HG02798 (cell line): ENCODE measurements around the gene CCS.
A peak's percentile ranks its signal among the peaks of the same experiment; 100 is the strongest.
"Not testable (repeated sequence)": the region's sequence is repeated elsewhere in the genome, so short reads cannot be mapped to it uniquely, and the experiment has no call there.

Experiments used
- ATAC-seq: cut with Tn5 transposase; IDR thresholded peaks from one replicate; pipeline ENCODE4 v1.9.1; 2021; ENCODE audit warnings: mild to moderate bottlenecking; ENCODE audit not compliant: unreplicated experiment, poor library complexity

Gene CCS, protein sequence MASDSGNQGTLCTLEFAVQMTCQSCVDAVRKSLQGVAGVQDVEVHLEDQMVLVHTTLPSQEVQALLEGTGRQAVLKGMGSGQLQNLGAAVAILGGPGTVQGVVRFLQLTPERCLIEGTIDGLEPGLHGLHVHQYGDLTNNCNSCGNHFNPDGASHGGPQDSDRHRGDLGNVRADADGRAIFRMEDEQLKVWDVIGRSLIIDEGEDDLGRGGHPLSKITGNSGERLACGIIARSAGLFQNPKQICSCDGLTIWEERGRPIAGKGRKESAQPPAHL

DNA sequence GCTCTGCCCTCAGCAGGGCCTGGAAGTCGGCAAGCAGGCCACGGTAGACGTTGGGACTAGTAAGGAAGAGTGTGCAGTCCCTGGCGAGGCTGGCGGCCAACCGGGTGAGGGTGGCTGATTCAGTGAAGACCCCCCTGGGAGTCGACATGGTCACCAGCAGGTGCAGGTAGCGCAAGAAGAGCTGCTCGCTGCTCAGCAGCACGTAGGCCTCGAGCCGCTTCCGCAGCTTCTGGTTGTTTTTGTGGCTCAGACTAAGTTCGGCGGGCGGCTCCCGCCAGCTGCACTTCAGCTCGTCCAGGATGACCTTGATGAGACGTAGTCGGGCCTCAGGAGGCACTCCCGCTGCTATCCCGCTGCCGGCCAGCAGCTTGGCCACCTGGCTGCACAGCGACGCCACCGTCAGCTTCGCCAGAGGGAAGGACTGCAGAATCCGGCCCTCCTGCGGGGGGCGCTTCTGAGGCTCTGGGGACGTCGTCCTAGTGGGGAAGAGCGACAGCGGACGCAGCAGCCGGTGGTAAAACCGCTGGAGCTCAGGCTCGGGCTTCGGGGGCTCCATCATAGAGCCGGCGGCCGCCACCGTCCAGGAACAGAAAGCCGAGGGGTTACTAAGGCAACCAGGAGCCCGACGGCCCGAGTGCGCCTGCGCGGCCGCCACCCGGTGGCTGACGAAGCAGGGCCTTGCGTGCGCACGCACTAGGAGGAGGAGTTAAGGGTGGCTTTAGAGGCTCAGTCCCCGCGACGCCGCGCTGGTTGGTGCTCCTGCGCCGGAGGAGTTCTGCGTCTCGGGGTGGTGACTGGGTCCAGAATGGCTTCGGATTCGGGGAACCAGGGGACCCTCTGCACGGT, at the start of gene CCS, which contains the start of gene CCDC87:
TSS of gene CCS (plus strand) at position 729 of the 846 bp plus-strand sequence. CDS start at position 806, 77 bp downstream.
TSS of gene CCDC87 (minus strand) at position 607 of the 846 bp plus-strand sequence. CDS start at position 559, 48 bp downstream.
- ATAC-seq, result peak; percentile 96

DNA sequence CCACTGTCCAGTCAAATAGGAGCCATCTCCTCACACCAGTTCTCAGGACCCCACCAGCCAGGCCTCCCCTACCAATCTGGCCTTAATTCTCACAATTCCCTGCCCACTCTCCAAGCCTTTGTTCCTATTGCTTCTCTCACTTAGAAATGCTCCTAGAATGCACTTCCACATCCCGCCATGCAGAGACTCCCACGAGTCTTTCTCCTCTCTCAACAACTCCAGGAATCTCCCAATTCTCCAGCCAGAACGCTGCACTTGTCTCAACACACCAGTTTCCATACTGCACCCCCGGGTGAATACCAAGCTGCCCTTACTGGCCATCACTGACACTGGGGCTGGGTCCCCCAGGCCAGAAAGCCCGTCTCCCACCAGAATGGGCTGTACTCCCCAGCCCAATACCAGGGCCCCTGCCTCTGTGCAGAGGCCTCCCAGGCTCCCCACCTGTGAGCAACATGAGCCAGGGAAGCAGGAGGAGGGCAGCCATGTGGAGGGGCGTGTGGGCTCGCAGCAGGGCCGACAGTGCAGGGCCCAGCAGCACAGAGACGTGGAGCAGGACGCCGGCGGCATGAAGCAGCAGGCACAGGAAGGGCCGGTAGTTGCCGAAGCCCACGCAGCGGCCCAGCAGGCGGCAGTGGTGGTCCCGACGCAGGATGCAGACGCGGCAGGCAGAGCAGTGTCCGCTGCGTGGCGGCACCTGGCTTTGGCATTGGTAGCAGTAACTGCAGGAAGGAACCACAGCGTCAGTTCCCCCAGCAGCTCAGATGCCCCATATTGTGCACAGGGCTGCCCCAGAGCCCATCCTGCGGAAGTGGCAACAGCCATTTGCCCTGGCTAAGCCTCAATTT, 49.5 kb upstream of the CCS start:
- ATAC-seq, result no peak

DNA sequence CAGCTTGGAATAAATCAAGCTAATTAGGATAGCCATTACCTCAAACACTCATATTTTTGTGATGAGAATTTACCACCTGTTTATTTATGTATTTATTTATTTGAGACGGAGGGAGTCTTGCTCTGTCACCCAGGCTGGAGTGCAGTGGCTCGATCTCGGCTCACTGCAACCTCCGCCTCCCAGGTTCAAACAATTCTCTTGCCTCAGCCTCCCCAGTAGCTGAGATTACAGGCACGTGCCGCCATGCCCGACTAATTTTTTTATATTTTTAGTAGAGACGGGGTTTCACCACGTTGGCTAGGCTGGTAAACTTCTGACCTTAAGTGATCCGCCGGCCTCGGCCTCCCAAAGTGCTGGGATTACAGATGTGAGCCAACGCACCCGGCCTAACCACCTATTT, 48.0 kb upstream of the CCS start:
- not testable (repeated sequence) for ATAC-seq

DNA sequence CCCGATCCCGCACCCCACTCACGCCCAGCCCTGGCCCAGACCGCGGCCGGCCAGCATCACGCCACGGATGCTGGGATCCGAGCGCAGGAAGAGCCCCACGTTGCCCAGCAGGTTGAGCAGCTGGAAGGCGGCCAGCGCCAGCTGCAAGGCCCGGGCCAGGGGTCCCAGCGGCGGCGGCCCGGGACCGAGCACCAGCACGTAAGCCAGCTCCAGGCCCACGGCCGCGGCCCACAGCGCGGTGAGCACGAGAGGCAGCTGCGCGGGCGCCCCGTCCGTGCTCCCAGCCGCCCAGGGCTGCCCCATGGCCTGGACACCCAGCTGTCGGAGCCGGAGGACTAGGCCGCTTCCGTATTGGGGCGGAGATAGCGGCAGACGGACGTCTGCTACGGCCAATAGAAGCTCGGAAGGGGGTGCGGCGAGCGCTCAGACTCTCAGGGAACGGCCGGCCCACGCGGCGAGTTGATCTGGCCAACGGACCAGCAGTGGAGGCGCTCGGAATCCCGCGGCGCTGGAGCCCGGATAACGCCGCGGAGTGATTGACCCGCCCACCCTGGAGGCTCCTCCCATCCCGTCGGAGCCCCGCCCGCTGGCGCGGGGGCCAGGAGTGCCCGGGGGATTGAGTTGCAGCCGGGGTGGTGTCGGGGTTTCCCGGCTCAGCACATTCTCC, 47.2 kb upstream of the CCS start, which contains the start of gene ZDHHC24:
TSS of gene ZDHHC24 (minus strand) at position 348 of the 667 bp plus-strand sequence. CDS start at position 303, 45 bp downstream.
- ATAC-seq, result peak; percentile 88

DNA sequence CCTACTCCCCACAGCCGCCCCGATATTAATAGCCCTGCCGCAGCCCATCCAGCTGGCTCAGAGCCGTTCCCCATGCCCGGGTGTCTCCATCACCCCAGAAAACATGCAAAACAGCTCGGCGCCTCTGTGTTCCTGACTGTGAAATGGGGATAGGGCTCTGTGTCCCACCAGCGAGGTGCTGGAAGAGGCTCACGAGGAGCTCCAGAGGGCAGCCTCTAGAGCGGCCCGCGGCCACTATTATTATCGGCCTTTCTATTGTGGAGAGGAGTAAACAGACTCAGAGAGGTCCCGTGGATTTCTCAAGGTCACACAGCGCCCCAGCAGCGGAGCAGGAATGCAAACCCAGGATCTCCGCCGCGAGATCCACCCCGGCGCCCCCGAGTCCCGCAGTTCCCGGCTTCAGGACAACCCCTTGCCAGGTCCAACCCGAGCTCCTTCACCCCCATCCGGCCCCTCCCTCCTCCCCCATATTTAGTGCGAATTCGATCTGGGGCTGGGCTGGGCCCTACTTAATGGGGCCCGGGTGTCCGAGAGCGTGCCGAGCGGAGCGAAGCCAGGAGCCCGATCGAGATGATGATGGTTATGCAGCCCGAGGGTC, 46.5 kb upstream of the CCS start, which contains the start of gene ACTN3:
TSS of gene ACTN3 (plus strand) at position 536 of the 598 bp plus-strand sequence. CDS start at position 571, 35 bp downstream.
- no peak for ATAC-seq

DNA sequence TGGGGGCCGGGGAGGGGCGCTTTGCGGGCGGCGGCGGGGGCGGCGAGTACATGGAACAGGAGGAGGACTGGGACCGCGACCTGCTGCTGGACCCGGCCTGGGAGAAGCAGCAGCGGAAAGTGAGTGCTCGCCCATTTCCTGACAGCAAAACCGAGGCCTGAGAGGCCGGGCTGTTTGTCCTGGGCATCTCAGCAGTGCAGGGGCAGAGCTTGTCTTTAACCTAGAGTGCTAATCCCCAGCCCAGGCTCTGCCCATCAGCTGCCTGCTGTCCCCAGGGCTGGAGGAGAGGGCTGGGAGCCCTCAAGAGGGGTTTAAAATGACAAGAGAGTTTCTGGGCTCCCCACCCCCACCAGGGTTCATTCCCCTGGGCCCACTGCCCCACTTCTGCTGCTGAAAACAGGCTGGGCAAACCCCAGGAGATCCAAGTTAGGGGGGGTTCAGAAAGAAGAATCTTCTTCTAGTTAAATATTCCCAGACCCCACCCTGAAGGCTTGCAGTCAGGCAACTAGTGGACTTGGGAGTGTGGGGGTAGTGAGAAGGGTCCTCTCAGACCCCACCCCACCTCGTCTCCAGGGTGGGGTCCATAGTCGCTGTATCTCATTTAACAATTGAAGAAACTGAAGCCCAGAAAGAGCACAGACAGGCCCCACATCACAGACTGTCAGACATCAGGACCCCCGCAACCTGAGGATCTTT, 45.9 kb upstream of the CCS start:
- ATAC-seq, result no peak

DNA sequence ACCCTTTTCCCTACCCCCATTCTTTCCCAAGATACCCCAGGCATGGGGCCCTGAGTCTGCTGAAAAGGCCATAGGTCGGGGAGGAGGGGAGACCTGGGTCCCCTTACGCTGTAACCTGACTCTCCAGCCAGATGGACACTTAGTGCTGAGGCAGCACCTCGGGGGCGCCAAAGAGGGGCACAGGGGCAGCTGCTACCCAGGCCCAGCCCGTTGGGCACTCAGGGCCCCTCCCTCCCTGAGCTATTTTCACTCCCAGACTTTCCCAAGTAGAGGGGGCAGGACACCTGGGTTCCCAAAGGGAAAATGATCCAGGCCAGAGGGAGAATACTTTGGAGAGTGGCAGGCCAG, 45.3 kb upstream of the CCS start:
- ATAC-seq, result no peak

DNA sequence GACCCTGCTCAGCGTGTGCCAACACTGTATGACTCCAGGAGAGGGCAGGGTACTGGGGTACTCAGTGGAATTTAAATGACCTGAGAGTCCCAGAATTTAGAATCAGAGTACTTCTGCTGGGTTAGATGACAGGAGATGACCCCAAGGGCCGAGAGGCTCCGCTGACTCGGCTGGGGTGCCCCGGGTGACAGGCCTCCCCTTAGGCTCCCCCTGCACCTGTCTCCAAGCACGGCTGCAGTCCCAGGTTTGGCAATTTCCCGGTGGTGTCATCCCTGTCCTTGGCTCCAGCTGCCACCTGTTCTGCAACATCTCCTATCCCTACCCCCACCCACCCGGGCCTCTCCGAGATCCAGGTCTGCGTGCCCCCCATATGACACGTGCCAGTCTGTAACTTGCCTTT, 44.9 kb upstream of the CCS start:
- no peak for ATAC-seq

DNA sequence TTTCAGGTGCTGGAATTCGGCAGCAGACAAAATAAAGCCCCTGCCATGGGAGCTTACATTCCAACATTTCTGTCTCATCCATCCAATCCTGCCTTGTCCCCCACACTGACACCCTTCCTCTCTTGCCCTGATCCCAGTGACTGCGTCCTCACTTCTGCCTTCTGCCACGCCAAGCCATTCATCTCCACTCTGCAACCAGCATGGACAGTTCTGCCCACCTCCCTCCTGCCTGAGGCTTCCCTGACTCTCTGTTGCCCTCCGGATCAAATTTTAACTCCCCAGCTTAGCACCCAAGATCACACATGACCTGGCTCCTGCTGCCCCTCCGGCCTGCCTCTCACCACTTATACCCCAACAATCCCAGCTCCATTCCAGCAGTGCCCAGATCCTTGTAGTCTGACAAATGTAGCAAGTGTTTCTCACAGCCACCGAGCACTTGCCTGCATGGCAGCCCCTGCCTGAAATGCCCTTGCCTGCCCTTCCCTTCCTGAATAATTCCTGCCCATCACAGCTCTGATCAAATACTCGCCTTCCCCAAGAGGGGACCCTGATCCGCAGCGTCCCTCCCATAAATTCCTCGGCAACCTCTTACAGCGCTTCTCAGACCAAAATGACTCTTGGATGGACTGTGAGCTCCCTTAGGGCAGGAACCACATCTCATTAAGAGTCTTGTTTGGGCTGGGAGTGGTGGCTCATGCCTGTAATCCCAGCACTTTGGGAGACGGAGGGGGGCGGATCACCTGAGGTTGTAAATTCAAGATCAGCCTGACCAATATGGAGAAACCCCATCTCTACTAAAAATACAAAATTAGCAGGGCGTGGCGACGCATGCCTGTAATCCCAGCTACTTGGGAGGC, 44.0 kb upstream of the CCS start:
- no peak for ATAC-seq

DNA sequence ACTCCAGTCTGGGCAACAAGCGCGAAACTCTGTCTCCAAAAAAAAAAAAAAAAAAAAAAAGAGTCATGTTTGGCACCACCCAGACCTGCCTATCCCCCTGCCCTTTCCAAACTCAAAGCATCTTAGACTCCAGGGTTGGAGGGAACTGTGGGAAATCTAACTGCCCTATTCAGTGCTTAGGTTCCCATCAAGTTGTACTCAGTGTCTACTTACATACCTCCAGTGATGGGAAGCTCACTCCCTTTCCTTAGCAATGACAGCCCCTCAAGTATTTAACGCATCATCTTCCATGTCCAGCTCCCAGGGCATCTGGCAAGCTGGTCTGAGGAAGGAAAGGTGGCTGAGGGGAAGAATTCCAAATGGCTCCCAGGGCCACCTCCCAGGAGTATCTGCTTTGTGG, 43.3 kb upstream of the CCS start:
- no peak for ATAC-seq

DNA sequence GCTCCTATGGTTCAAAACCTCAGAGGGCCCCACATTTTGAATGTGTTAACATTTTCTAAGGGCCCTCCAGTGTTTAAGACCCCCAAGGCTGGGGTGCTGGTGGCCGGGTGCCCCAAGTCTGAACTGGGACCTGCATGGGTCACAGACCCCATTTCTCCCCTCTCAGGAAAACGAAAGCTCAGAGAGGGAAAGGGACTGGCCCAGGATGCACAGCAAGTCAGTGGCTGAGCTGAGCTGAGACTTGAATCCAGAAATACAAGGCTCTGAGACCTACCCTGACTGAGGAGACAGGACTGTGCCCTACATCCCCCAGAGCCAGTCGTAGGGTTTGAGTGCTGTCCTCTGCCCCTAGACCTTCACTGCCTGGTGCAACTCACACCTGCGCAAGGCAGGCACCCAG, 42.1 kb upstream of the CCS start:
- no peak for ATAC-seq

DNA sequence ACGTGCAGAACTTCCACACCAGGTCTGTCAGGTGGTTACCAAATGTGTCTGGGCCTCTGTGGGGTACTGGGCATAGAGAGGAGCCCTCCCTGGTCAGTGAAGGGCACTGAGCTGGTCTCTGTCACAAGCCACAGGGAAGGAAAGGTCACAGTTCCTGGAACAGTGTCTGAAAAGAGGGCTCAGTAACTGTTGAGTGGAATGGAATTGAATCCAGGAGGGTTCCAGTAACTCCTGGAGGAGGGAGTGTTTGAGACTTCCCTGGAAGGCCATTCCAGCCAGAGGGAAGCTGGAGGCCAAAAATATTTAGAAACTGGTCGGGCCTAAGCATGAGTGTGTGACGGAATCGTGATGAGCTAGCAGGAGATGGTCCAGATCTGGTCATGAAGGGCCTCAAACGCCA, 38.4 kb upstream of the CCS start:
- ATAC-seq, result no peak

DNA sequence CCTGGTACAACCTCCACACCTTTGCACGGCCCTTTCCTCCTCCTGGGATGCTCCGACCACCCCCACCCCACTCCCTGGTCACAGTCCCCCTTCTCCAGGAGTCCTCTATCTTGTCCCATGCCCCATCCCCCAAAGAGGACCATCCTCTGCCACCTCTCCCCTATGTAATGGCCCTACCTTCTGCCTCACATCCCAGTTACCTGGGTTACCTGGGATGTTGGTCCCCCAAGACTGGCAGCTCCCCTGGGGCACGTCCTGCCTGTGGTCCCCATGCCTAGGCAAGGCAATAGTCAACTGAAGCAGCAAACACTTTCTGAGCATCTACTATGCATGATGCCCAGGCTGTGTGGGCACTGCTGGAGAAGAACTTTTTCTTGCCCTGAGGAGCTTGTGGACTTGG, 37.6 kb upstream of the CCS start:
- ATAC-seq, result no peak

DNA sequence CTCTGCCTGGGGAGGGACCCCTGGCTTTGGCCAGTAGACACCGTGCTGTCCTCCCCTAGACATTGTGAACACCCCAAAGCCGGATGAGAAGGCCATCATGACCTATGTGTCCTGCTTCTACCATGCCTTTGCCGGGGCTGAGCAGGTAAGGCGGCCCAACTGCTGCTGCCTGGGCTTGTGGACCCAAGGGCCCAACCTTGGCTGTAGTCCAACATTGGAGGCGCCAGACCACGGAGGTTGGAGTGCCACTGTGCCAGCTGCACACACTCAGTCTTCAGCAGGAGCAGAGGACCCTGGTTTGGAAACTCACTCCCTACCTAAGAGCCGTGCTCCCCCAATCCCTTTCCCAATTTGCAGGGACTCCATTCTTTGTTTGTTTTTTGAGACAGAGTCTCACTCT, 36.9 kb upstream of the CCS start:
- no peak for ATAC-seq

DNA sequence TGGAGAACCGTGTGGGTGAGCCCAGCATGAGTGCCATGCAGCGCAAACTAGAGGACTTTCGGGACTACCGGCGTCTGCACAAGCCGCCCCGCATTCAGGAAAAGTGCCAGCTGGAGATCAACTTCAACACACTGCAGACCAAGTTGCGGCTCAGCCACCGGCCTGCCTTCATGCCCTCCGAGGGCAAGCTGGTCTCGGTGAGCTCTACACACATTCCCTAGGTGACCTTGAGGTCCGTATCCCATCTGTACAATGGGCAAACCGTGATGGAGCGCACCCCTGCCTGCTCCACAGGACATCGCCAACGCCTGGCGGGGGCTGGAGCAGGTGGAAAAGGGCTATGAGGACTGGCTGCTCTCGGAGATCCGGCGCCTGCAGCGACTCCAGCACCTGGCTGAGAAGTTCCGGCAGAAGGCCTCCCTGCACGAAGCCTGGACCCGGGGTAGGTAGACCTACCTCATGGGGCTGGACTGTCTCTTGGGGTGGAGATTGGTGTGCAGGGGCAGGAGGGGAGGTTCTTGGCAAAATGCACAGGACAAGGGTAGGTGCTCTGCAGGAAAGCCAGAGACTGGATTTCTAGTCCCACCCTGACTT, 35.2 kb upstream of the CCS start:
- ATAC-seq, result no peak

DNA sequence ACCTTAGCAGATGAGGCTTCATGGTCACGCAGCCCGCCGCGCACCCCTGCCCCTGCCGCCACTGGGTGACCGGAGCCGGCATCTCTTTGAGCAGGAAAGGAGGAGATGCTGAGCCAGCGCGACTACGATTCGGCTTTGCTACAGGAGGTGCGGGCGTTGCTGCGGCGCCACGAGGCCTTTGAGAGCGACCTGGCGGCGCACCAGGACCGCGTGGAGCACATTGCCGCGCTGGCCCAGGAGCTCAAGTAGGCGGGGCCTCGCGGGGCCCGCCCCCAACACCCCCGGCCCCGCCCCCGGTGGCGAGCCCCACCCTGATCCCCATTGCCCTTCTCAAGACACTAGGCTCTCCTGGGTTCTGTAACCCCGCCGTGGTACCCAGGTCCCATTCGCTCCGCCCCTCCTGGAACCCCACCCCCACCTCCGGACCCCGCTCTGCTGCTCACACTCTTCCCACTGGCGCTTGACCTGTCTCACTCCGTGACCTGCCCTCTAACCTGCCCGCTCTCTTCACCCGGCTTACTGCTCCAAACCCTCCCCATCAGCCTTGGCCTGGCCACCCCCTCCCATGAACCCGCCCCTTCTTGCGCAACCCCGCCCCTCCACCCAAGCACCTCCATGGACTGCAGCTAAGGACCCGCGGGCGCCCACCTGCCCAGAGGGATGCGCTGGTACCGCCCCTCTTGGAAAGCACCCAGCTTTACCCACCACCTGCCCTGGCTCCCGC, 33.7 kb upstream of the CCS start:
- no peak for ATAC-seq
